Measurements from ENCODE around the gene CST1. TPM values are rescaled to one million over a fixed set of nuclear protein-coding genes. Genes with fewer than 3 reads are reported as not detected.
"Not testable (repeated sequence)": the region's sequence is repeated elsewhere in the genome, so short reads cannot be mapped to it uniquely, and the experiment has no call there.

CST1 gene
- total RNA-seq, 5 donors from 2014 or later (not counting 1 experiment from before 2014, with no cell fraction given), result not detected

GRCh38 chr20:23752481-23753193 lies 1.9 kb upstream of the CST1 start:
- no peaks in the 10 kb centered on the region for H3K9me3 Mint-ChIP-seq
- DNase-seq (no peak), ATAC-seq (replicated peaks in 1 of 4) (no peak)
- H3K4me3 Mint-ChIP-seq, result no peak overlapping the region
- peaks cover 0 to 15% of the 10 kb centered on the region in 2 experiments for H3K27me3 ChIP-seq (replicated peaks in 1 of 2; ENCODE audit: control insufficient read depth in 2 of 2, extremely low read depth in 1 of 2, insufficient read depth in 2 of 2, low read length in 1 of 2)
- H3K9me3 ChIP-seq, result no peaks in the 10 kb centered on the region
- ChIA-PET POLR2A (no interaction called here), CTCF (no interaction called here)
- H3K36me3 Mint-ChIP-seq, result no peaks in the 10 kb centered on the region
- H3K36me3 ChIP-seq (ENCODE audit: control insufficient read depth in 2 of 2, extremely low read depth in 1 of 2, insufficient read depth in 1 of 2, low read length in 1 of 2), result no peaks in the 10 kb centered on the region
- 72% methylated on average over 6 of the region's 11 CpGs for WGBS (ENCODE audit: insufficient coverage)
- H3K27ac ChIP-seq (ENCODE audit: low read length), result no peak overlapping the region
- no peaks in the 10 kb centered on the region for H3K4me1 ChIP-seq (ENCODE audit: control insufficient read depth in 1 of 2, extremely low read depth in 1 of 2, insufficient read depth in 2 of 2, low read length in 2 of 2)
- no peak overlapping the region for H3K27ac Mint-ChIP-seq
- H3K4me3 ChIP-seq (ENCODE audit: control insufficient read depth in 1 of 2, extremely low read depth in 1 of 2, low read length in 1 of 2), result no peak overlapping the region
- H3K27me3 Mint-ChIP-seq, result peaks cover 18% of the 10 kb centered on the region in 2 donors
- no peaks in the 10 kb centered on the region for H3K4me1 Mint-ChIP-seq

GRCh38 chr20:23752019-23752418 lies 1.3 kb upstream of the CST1 start:
- Histone ChIP-seq H3K27ac (ENCODE audit: low read length) (no peak overlapping the region), H3K9me3 (no peaks in the 10 kb centered on the region), H3K27me3 (replicated peaks in 1 of 2; ENCODE audit: control insufficient read depth in 2 of 2, extremely low read depth in 1 of 2, insufficient read depth in 2 of 2, low read length in 1 of 2) (peaks cover 0 to 15% of the 10 kb centered on the region in 2 experiments), H3K4me1 (ENCODE audit: control insufficient read depth in 1 of 2, extremely low read depth in 1 of 2, insufficient read depth in 2 of 2, low read length in 2 of 2) (no peaks in the 10 kb centered on the region), H3K4me3 (ENCODE audit: control insufficient read depth in 1 of 2, extremely low read depth in 1 of 2, low read length in 1 of 2) (no peak overlapping the region), H3K36me3 (ENCODE audit: control insufficient read depth in 2 of 2, extremely low read depth in 1 of 2, insufficient read depth in 1 of 2, low read length in 1 of 2) (no peaks in the 10 kb centered on the region)
- WGBS (ENCODE audit: insufficient coverage), result 79% methylated on average over 3 of the region's 4 CpGs
- Mint-ChIP-seq H3K4me3 (no peak overlapping the region), H3K27ac (no peak overlapping the region), H3K36me3 (no peaks in the 10 kb centered on the region), H3K4me1 (no peaks in the 10 kb centered on the region), H3K9me3 (no peaks in the 10 kb centered on the region), H3K27me3 (peaks cover 16 to 18% of the 10 kb centered on the region in 2 donors)
- ChIA-PET CTCF (no interaction called here), POLR2A (no interaction called here)
- no peak for DNase-seq
- ATAC-seq (replicated peaks in 1 of 4), result no peak

- Histone ChIP-seq H3K36me3 (ENCODE audit: control insufficient read depth in 2 of 2, extremely low read depth in 1 of 2, insufficient read depth in 1 of 2, low read length in 1 of 2) (no peaks in the 10 kb centered on the region), H3K4me3 (ENCODE audit: control insufficient read depth in 1 of 2, extremely low read depth in 1 of 2, low read length in 1 of 2) (no peak overlapping the region), H3K9me3 (no peaks in the 10 kb centered on the region), H3K27me3 (replicated peaks in 1 of 2; ENCODE audit: control insufficient read depth in 2 of 2, extremely low read depth in 1 of 2, insufficient read depth in 2 of 2, low read length in 1 of 2) (peaks cover 0 to 15% of the 10 kb centered on the region in 2 experiments), H3K4me1 (ENCODE audit: control insufficient read depth in 1 of 2, extremely low read depth in 1 of 2, insufficient read depth in 2 of 2, low read length in 2 of 2) (no peaks in the 10 kb centered on the region), H3K27ac (ENCODE audit: low read length) (no peak overlapping the region)
- POLR2A ChIA-PET, result no interaction called here
- WGBS (ENCODE audit: insufficient coverage), result 64% methylated on average over 5 of the region's 5 CpGs
- Mint-ChIP-seq H3K27ac (no peak overlapping the region), H3K4me1 (no peaks in the 10 kb centered on the region), H3K9me3 (no peaks in the 10 kb centered on the region), H3K4me3 (no peak overlapping the region), H3K36me3 (no peaks in the 10 kb centered on the region), H3K27me3 (peaks cover 8 to 9% of the 10 kb centered on the region in 2 donors)
- CTCF ChIA-PET, result no interaction called here
- no peak for ATAC-seq (replicated peaks in 1 of 4)
- DNase-seq, result no peak
These were observed 989 bp downstream of the CST1 start for GRCh38 chr20:23749746-23750145.

GRCh38 chr20:23748975-23749374 lies 1.8 kb downstream of the CST1 start:
- H3K36me3 Mint-ChIP-seq; DNase-seq; H3K27me3 Mint-ChIP-seq; H3K27ac ChIP-seq (ENCODE audit: low read length); H3K27ac Mint-ChIP-seq; H3K4me3 ChIP-seq (ENCODE audit: control insufficient read depth in 1 of 2, extremely low read depth in 1 of 2, low read length in 1 of 2); CTCF ChIA-PET; POLR2A ChIA-PET; H3K4me1 ChIP-seq (ENCODE audit: control insufficient read depth in 1 of 2, extremely low read depth in 1 of 2, insufficient read depth in 2 of 2, low read length in 2 of 2); ATAC-seq (replicated peaks in 1 of 4); H3K9me3 ChIP-seq; H3K4me3 Mint-ChIP-seq; H3K9me3 Mint-ChIP-seq; H3K36me3 ChIP-seq (ENCODE audit: control insufficient read depth in 2 of 2, extremely low read depth in 1 of 2, insufficient read depth in 1 of 2, low read length in 1 of 2); H3K4me1 Mint-ChIP-seq: not testable (repeated sequence)
- no CpG with 5 or more reads among the region's 10 CpGs for WGBS (ENCODE audit: insufficient coverage)
- H3K27me3 ChIP-seq (replicated peaks in 1 of 2; ENCODE audit: control insufficient read depth in 2 of 2, extremely low read depth in 1 of 2, insufficient read depth in 2 of 2, low read length in 1 of 2), result peaks cover 0 to 15% of the 10 kb centered on the region in 2 experiments

GRCh38 chr20:23747551-23747950 lies 3.2 kb downstream of the CST1 start:
- not testable (repeated sequence) for H3K4me1 ChIP-seq (ENCODE audit: control insufficient read depth in 1 of 2, extremely low read depth in 1 of 2, insufficient read depth in 2 of 2, low read length in 2 of 2)

GRCh38 chr20:23747092-23747491 lies 3.6 kb downstream of the CST1 start:
- H3K4me1 Mint-ChIP-seq; DNase-seq; H3K9me3 Mint-ChIP-seq; ATAC-seq (replicated peaks in 1 of 4); H3K27ac ChIP-seq (ENCODE audit: low read length); H3K27me3 Mint-ChIP-seq; CTCF ChIA-PET; H3K4me1 ChIP-seq (ENCODE audit: control insufficient read depth in 1 of 2, extremely low read depth in 1 of 2, insufficient read depth in 2 of 2, low read length in 2 of 2); H3K4me3 ChIP-seq (ENCODE audit: control insufficient read depth in 1 of 2, extremely low read depth in 1 of 2, low read length in 1 of 2); H3K36me3 ChIP-seq (ENCODE audit: control insufficient read depth in 2 of 2, extremely low read depth in 1 of 2, insufficient read depth in 1 of 2, low read length in 1 of 2); H3K36me3 Mint-ChIP-seq; H3K27me3 ChIP-seq (replicated peaks in 1 of 2; ENCODE audit: control insufficient read depth in 2 of 2, extremely low read depth in 1 of 2, insufficient read depth in 2 of 2, low read length in 1 of 2); H3K4me3 Mint-ChIP-seq; H3K27ac Mint-ChIP-seq; POLR2A ChIA-PET; H3K9me3 ChIP-seq: not testable (repeated sequence)
- 25% methylated on average over 1 of the region's 4 CpGs for WGBS (ENCODE audit: insufficient coverage)

More at GRCh38 chr20:23747551-23747950, 3.2 kb downstream of the CST1 start:
- H3K9me3 ChIP-seq; H3K36me3 Mint-ChIP-seq; H3K27me3 Mint-ChIP-seq; DNase-seq; H3K4me1 Mint-ChIP-seq; CTCF ChIA-PET; ATAC-seq (replicated peaks in 1 of 4); H3K27ac Mint-ChIP-seq; POLR2A ChIA-PET; H3K4me3 Mint-ChIP-seq; H3K27ac ChIP-seq (ENCODE audit: low read length); H3K36me3 ChIP-seq (ENCODE audit: control insufficient read depth in 2 of 2, extremely low read depth in 1 of 2, insufficient read depth in 1 of 2, low read length in 1 of 2); H3K4me3 ChIP-seq (ENCODE audit: control insufficient read depth in 1 of 2, extremely low read depth in 1 of 2, low read length in 1 of 2); H3K9me3 Mint-ChIP-seq; H3K27me3 ChIP-seq (replicated peaks in 1 of 2; ENCODE audit: control insufficient read depth in 2 of 2, extremely low read depth in 1 of 2, insufficient read depth in 2 of 2, low read length in 1 of 2): not testable (repeated sequence)
- 78% methylated on average over 4 of the region's 7 CpGs for WGBS (ENCODE audit: insufficient coverage)

GRCh38 chr20:23746321-23746720 lies 4.4 kb downstream of the CST1 start:
- H3K27me3 Mint-ChIP-seq, result peaks cover 0 to 9% of the 10 kb centered on the region in 2 donors
- no peaks in the 10 kb centered on the region for H3K36me3 ChIP-seq (ENCODE audit: control insufficient read depth in 2 of 2, extremely low read depth in 1 of 2, insufficient read depth in 1 of 2, low read length in 1 of 2)
- H3K36me3 Mint-ChIP-seq, result no peaks in the 10 kb centered on the region
- no peak overlapping the region for H3K4me3 ChIP-seq (ENCODE audit: control insufficient read depth in 1 of 2, extremely low read depth in 1 of 2, low read length in 1 of 2)
- no peak overlapping the region for H3K4me3 Mint-ChIP-seq
- H3K9me3 ChIP-seq, result no peaks in the 10 kb centered on the region
- no peak overlapping the region for H3K27ac ChIP-seq (ENCODE audit: low read length)
- no peak for ATAC-seq (replicated peaks in 1 of 4)
- peaks cover 0 to 6% of the 10 kb centered on the region in 2 experiments for H3K27me3 ChIP-seq (replicated peaks in 1 of 2; ENCODE audit: control insufficient read depth in 2 of 2, extremely low read depth in 1 of 2, insufficient read depth in 2 of 2, low read length in 1 of 2)
- ChIA-PET POLR2A (no interaction called here), CTCF (no interaction called here)
- H3K4me1 ChIP-seq (ENCODE audit: control insufficient read depth in 1 of 2, extremely low read depth in 1 of 2, insufficient read depth in 2 of 2, low read length in 2 of 2), result no peaks in the 10 kb centered on the region
- no peak for DNase-seq
- no peaks in the 10 kb centered on the region for H3K9me3 Mint-ChIP-seq
- H3K4me1 Mint-ChIP-seq, result no peaks in the 10 kb centered on the region
- H3K27ac Mint-ChIP-seq, result no peak overlapping the region
- 56% methylated on average over 3 of the region's 6 CpGs for WGBS (ENCODE audit: insufficient coverage)

All from T-cell (primary cell).